ENCODE measurements around the gene MBD5. TPM values are rescaled to one million over a fixed set of nuclear protein-coding genes. Genes with fewer than 3 reads are reported as not detected.
"Not testable (repeated sequence)": the region's sequence is repeated elsewhere in the genome, so short reads cannot be mapped to it uniquely, and the experiment has no call there.

MBD5 gene
- total RNA-seq, 2 donors from 2014 or later: 38.2 to 44.7 TPM

GRCh38 chr2:147989102-147989501, 31.8 kb upstream of the MBD5 start:
- no peaks in the 10 kb centered on the region for H3K27me3 ChIP-seq (replicated peaks; ENCODE audit: insufficient read depth)
- no peaks in the 10 kb centered on the region for H3K36me3 ChIP-seq
- H3K9me3 ChIP-seq: no peaks in the 10 kb centered on the region
- no peak for DNase-seq (ENCODE audit: low spot score)
- no peaks in the 10 kb centered on the region for H3K4me1 ChIP-seq (replicated peaks)
- no peak overlapping the region for H3K4me3 ChIP-seq
- no peak for TF ChIP-seq POLR2A (IDR thresholded peaks at IDR 0.05)
- no peak for TF ChIP-seq CTCF (IDR thresholded peaks at IDR 0.05)
- no peak for TF ChIP-seq POLR2AphosphoS5 (IDR thresholded peaks at IDR 0.05)
- no peak overlapping the region for H3K27ac ChIP-seq
- intact Hi-C loops (cut with DNase I): loop anchor here (5.0 kb wide), 1 partner anchor 523 kb away; no protein-coding TSS in a partner anchor
- WGBS: 94% methylated on average over 3 of the region's 3 CpGs

DNA sequence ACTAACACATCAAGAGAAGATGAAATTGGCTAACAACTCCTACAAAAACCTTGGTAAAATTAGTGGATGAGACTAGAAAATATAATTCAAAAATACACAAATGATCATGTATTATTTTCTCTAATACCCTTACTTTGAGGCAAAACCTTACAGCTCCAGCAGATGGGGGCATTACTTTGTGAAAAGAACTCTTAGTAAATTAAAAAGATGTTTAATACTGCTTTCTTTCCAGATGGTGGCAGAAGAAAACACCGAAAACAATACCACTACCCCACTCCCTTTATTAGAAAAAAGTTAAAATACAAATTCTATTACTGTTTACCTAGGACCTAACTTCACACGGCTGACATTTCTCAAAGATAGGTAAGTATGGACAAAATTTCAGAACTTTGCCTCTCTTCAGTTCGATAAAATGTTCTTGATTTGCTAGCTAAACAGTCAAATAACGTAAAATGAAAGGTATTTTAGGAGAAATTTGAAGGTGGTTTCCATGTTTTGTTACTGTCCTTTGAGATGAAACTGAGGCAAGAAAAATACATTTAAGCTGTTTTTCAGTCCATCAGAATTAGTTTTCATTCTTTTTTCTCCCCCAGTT, 31.0 kb upstream of the MBD5 start:
- Histone ChIP-seq H3K27me3 (replicated peaks; ENCODE audit: insufficient read depth) (no peaks in the 10 kb centered on the region), H3K4me3 (no peak overlapping the region), H3K36me3 (no peaks in the 10 kb centered on the region), H3K4me1 (replicated peaks) (no peaks in the 10 kb centered on the region), H3K9me3 (no peaks in the 10 kb centered on the region), H3K27ac (no peak overlapping the region)
- intact Hi-C loops (cut with DNase I): loop anchor here (5.0 kb wide), 3 partner anchors 212 to 1002 kb away; no protein-coding TSS in a partner anchor
- WGBS: 56% methylated on average over 4 of the region's 4 CpGs
- TF ChIP-seq CTCF (IDR thresholded peaks at IDR 0.05) (peak in 3 of 4 experiments; percentile 31 to 67 (median 61)), POLR2AphosphoS5 (IDR thresholded peaks at IDR 0.05) (no peak), POLR2A (IDR thresholded peaks at IDR 0.05) (no peak)
- DNase-seq (ENCODE audit: low spot score): no peak

DNA sequence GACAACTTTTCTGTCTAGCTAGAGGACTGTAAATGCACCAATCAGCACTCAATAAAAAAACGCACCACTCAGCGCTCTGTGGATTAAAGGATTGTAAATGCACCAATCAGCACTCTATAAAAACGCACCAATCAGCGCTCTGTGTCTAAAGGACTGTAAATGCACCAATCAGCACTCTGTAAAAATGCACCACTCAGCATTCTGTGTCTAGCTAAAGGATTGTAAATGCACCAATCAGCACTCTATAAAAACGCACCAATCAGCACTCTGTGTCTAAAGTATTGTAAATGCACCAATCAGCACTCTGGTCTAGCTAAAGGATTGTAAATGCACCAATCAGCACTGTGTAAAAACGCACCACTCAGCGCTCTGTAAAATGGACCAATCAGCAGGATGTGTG, 25.9 kb upstream of the MBD5 start:
- WGBS: 99% methylated on average over 7 of the region's 7 CpGs
- not testable (repeated sequence) for H3K9me3 ChIP-seq; H3K36me3 ChIP-seq; H3K4me3 ChIP-seq; H3K27me3 ChIP-seq (replicated peaks; ENCODE audit: insufficient read depth); H3K27ac ChIP-seq; DNase-seq (ENCODE audit: low spot score); H3K4me1 ChIP-seq (replicated peaks)
- intact Hi-C loops (cut with DNase I): loop anchor here (5.0 kb wide), 2 partner anchors 207 to 997 kb away; no protein-coding TSS in a partner anchor

DNA sequence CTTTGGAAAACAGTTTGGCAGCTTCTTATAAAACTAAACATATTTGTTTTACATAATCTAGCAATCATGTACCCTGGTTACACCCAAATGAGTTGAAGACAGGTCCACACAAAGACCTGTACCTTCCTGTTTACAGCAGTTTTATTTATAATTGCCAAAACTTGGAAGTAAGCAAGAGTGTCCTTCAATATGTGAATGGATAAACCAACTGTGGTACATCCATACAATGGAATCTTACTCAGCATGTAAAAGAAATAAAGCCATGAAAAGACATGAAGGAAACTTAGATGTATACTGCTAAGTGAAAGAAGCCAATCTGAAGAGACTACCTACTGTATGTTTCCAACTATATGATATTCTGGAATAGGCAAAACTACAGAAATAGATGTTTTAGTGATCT, 24.1 kb upstream of the MBD5 start:
- no peaks in the 10 kb centered on the region for H3K4me1 ChIP-seq (replicated peaks)
- H3K4me3 ChIP-seq: no peak overlapping the region
- no peak for TF ChIP-seq POLR2AphosphoS5 (IDR thresholded peaks at IDR 0.05)
- no peak for TF ChIP-seq CTCF (IDR thresholded peaks at IDR 0.05)
- TF ChIP-seq POLR2A (IDR thresholded peaks at IDR 0.05): no peak
- DNase-seq (ENCODE audit: low spot score): no peak
- H3K9me3 ChIP-seq: no peaks in the 10 kb centered on the region
- intact Hi-C loops (cut with DNase I): no loop called here
- H3K27ac ChIP-seq: no peak overlapping the region
- no peaks in the 10 kb centered on the region for H3K36me3 ChIP-seq
- no peaks in the 10 kb centered on the region for H3K27me3 ChIP-seq (replicated peaks; ENCODE audit: insufficient read depth)

- intact Hi-C loops (cut with DNase I): no loop called here
- TF ChIP-seq POLR2A (IDR thresholded peaks at IDR 0.05) (no peak), POLR2AphosphoS5 (IDR thresholded peaks at IDR 0.05) (no peak), CTCF (IDR thresholded peaks at IDR 0.05) (no peak)
- Histone ChIP-seq H3K27me3 (replicated peaks; ENCODE audit: insufficient read depth) (no peaks in the 10 kb centered on the region), H3K36me3 (no peaks in the 10 kb centered on the region), H3K9me3 (no peaks in the 10 kb centered on the region), H3K4me1 (replicated peaks) (no peaks in the 10 kb centered on the region), H3K27ac (no peak overlapping the region), H3K4me3 (no peak overlapping the region)
- DNase-seq (ENCODE audit: low spot score): no peak
- 89% methylated on average over 4 of the region's 4 CpGs for WGBS
These were observed 22.7 kb upstream of the MBD5 start for GRCh38 chr2:147998203-147998602.

Data from prostate gland (tissue), 2 donors.